ENCODE results near the gene KCNQ1.

KCNQ1 gene

GRCh38 chr11:2470495-2470894 is 25.7 kb downstream of the KCNQ1 start:
- H3K4me1 ChIP-seq (ENCODE audit: insufficient read depth, low read length) = peaks cover 14% of the 10 kb centered on the region

GRCh38 chr11:2471048-2471803 is 26.4 kb downstream of the KCNQ1 start:
- no peaks in the 10 kb centered on the region for H3K9me3 ChIP-seq (ENCODE audit: insufficient read depth, low read length, severe bottlenecking)
- DNase-seq (no peak), ATAC-seq (ENCODE audit: insufficient read depth, low read depth) (no peak)
- H4K20me1 ChIP-seq (ENCODE audit: insufficient read depth, low read length) = peaks cover 30% of the 10 kb centered on the region
- H3K9ac ChIP-seq (ENCODE audit: low read depth, low read length) = no peak overlapping the region
- no peak overlapping the region for H2AFZ ChIP-seq (ENCODE audit: low read depth, low read length)
- H3K27ac ChIP-seq (ENCODE audit: low read length) = no peak overlapping the region
- H3K79me2 ChIP-seq (ENCODE audit: insufficient read depth, low read length) = no peaks in the 10 kb centered on the region
- peaks cover 6% of the 10 kb centered on the region for H3K27me3 ChIP-seq (ENCODE audit: insufficient read depth, low read length, poor library complexity)
- peaks cover 14% of the 10 kb centered on the region for H3K4me1 ChIP-seq (ENCODE audit: insufficient read depth, low read length)
- no peak overlapping the region for H3K4me2 ChIP-seq (ENCODE audit: insufficient read depth, low read length)
- TF ChIP-seq EZH2 (IDR thresholded peaks at IDR 0.05; ENCODE audit: borderline replicate concordance, low read depth, low read length, severe bottlenecking) (no peak), CTCF (IDR thresholded peaks at IDR 0.05; ENCODE audit: borderline replicate concordance, extremely low read depth, low read length, poor library complexity, severe bottlenecking) (no peak)
- no peak overlapping the region for H3K4me3 ChIP-seq (ENCODE audit: low read depth in 1 of 2, low read length in 2 of 2)
- H3K36me3 ChIP-seq (ENCODE audit: insufficient read depth, low read length) = no peaks in the 10 kb centered on the region

More at GRCh38 chr11:2470495-2470894, 25.7 kb downstream of the KCNQ1 start:
- no peaks in the 10 kb centered on the region for H3K79me2 ChIP-seq (ENCODE audit: insufficient read depth, low read length)
- H3K27ac ChIP-seq (ENCODE audit: low read length) = no peak overlapping the region
- H3K9me3 ChIP-seq (ENCODE audit: insufficient read depth, low read length, severe bottlenecking) = no peaks in the 10 kb centered on the region
- H3K36me3 ChIP-seq (ENCODE audit: insufficient read depth, low read length) = no peaks in the 10 kb centered on the region
- TF ChIP-seq CTCF (IDR thresholded peaks at IDR 0.05; ENCODE audit: borderline replicate concordance, extremely low read depth, low read length, poor library complexity, severe bottlenecking) (no peak), EZH2 (IDR thresholded peaks at IDR 0.05; ENCODE audit: borderline replicate concordance, low read depth, low read length, severe bottlenecking) (no peak)
- H2AFZ ChIP-seq (ENCODE audit: low read depth, low read length) = no peak overlapping the region
- peaks cover 6% of the 10 kb centered on the region for H3K27me3 ChIP-seq (ENCODE audit: insufficient read depth, low read length, poor library complexity)
- no peak overlapping the region for H3K4me3 ChIP-seq (ENCODE audit: low read depth in 1 of 2, low read length in 2 of 2)
- ATAC-seq (ENCODE audit: insufficient read depth, low read depth) (no peak), DNase-seq (no peak)
- no peak overlapping the region for H3K9ac ChIP-seq (ENCODE audit: low read depth, low read length)
- H3K4me2 ChIP-seq (ENCODE audit: insufficient read depth, low read length) = no peak overlapping the region
- H4K20me1 ChIP-seq (ENCODE audit: insufficient read depth, low read length) = peaks cover 36% of the 10 kb centered on the region

GRCh38 chr11:2471804-2472096 is 26.9 kb downstream of the KCNQ1 start:
- Histone ChIP-seq H3K27ac (ENCODE audit: low read length) (no peak overlapping the region), H3K4me2 (ENCODE audit: insufficient read depth, low read length) (no peak overlapping the region), H2AFZ (ENCODE audit: low read depth, low read length) (no peak overlapping the region), H4K20me1 (ENCODE audit: insufficient read depth, low read length) (peaks cover 25% of the 10 kb centered on the region), H3K9me3 (ENCODE audit: insufficient read depth, low read length, severe bottlenecking) (no peaks in the 10 kb centered on the region), H3K4me1 (ENCODE audit: insufficient read depth, low read length) (peaks cover 10% of the 10 kb centered on the region), H3K36me3 (ENCODE audit: insufficient read depth, low read length) (no peaks in the 10 kb centered on the region), H3K9ac (ENCODE audit: low read depth, low read length) (no peak overlapping the region), H3K79me2 (ENCODE audit: insufficient read depth, low read length) (no peaks in the 10 kb centered on the region), H3K4me3 (ENCODE audit: low read depth in 1 of 2, low read length in 2 of 2) (no peak overlapping the region), H3K27me3 (ENCODE audit: insufficient read depth, low read length, poor library complexity) (peaks cover 6% of the 10 kb centered on the region)
- DNase-seq (no peak), ATAC-seq (ENCODE audit: insufficient read depth, low read depth) (no peak)
- no peak for TF ChIP-seq CTCF (IDR thresholded peaks at IDR 0.05; ENCODE audit: borderline replicate concordance, extremely low read depth, low read length, poor library complexity, severe bottlenecking)
- no peak for TF ChIP-seq EZH2 (IDR thresholded peaks at IDR 0.05; ENCODE audit: borderline replicate concordance, low read depth, low read length, severe bottlenecking)
